Measurements from ENCODE around the gene DEDD2. TPM values are rescaled to one million over a fixed set of nuclear protein-coding genes. Genes with fewer than 3 reads are reported as not detected.

The DEDD2 gene
- total RNA-seq, 1 donor from 2014 or later: 11.6 TPM

GRCh38 chr19:42248270-42249148 lies 31.0 kb upstream of the DEDD2 start:
- no peak for ATAC-seq

DNA sequence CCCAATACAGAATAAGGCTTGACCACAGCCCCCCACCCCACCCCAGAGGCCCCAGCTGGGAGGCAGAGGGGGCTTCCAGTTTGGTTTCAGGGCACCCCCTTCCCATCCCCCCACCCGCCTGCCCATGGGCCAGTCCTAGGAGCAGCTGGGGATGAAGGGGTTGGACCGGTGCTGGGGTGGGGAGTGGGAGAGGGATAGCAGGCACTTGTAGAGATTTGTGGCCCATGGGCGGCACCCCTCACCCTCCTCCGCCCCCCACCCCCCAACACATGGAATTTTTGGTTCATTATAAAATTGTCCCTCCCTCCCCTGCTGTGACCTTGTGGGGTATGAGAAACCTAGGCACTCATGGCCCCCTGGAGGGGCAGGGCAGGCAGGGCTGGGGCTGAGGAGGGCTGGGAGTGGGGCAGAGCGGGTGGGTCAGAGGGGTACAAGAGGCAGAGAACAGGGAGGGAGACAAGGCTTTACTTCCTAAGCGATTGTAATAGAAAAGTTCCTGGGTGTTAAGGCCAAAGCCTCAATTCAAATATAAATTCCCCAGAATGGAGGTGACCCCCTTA lies 30.2 kb upstream of the DEDD2 start:
- ATAC-seq: no peak

GRCh38 chr19:42246922-42247639 lies 29.6 kb upstream of the DEDD2 start:
- ATAC-seq: no peak

DNA sequence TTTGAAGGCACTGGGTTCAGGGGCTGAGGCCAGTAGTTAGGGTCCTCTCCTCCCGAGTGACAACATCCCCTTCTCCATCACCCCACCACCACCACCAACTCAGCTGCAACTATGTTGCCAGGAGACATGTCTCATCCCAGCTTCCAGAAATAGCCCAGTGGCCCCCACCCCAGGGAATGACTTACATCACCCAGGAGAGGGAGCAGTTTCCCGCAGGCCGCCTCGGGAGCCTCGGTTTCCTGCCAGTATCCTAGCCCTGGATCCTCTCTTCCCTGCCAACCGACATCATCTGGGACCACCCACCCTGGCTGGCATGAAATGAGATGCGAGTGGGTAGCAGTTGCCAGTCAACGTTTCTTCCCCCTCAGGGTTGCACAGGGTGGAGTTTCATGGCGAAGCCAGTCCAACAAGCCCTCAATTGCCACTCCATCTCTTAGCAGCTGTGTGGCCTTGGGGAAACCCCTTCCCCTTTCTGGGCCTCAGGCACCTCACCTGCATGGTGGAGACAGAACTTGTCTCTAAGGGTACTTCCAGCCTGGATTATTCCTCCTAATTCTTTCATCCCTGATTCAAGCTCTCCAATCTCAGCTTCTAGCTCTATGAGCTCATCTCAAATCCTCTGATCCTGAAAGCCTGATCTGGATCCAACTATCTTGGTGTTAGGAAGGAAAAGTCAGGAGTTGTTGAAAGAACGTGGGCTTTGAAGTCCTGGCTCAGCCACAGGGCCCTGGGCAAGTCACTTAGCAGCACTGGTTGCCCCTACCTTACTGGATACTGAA lies 28.9 kb upstream of the DEDD2 start:
- no peak for ATAC-seq

DNA sequence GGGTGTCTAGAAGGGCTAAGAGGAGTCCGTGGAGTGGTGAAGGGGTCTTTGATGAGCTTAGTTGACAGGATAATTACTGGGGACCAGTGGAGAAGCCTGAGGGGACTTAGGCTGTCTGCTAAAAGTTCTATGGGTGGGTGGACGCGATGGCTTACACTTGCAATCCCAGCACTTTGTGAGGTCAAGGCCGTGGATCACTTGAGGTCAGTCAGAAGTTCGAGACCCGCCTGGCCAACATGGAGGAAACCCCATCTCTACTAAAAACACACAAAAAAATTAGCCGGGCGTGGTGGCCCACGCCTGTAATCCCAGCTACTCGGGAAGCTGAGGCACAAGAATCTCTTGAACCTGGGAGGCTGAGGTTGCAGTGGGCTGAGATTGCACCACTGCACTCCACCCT lies 27.8 kb upstream of the DEDD2 start:
- no peak for ATAC-seq

- peak; percentile 33 for ATAC-seq
Observed at GRCh38 chr19:42244347-42245220, 27.1 kb upstream of the DEDD2 start.

- peak; percentile 87 for ATAC-seq
Observed at GRCh38 chr19:42242512-42243409, 25.3 kb upstream of the DEDD2 start, which contains the start of gene GSK3A. GSK3A (minus strand) TSS chr19:42242602; CDS start chr19:42242465, 137 bp downstream.

GRCh38 chr19:42242069-42242511 lies 24.6 kb upstream of the DEDD2 start:
- no peak for ATAC-seq

GRCh38 chr19:42241279-42241678 lies 23.8 kb upstream of the DEDD2 start:
- ATAC-seq: no peak

GRCh38 chr19:42239544-42240220 lies 22.2 kb upstream of the DEDD2 start:
- ATAC-seq: no peak

- no peak for ATAC-seq
Observed at GRCh38 chr19:42235181-42235580, 17.7 kb upstream of the DEDD2 start.

DNA sequence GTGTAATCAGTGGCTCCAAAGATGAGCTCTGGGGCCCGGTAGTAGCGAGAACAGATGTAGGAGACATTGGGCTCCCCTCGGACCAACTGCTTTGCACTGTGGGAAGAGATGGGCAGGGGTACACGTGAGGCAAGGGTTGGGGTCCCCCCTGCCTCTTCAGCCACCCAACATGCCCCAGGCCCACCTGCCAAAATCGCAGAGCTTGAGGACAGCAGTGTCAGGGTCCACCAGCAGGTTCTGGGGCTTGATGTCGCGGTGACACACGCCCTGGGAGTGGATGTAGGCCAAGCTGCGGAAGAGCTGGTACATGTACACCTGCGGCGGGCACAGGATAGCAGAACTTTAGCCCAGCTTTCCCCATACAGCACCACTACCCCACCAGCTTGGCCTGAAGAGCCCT lies 16.9 kb upstream of the DEDD2 start:
- no peak for ATAC-seq

- no peak for ATAC-seq
Observed at GRCh38 chr19:42233678-42234292, 16.3 kb upstream of the DEDD2 start.

GRCh38 chr19:42233106-42233505 lies 15.6 kb upstream of the DEDD2 start:
- ATAC-seq: no peak

GRCh38 chr19:42232435-42232834 lies 15.0 kb upstream of the DEDD2 start:
- ATAC-seq: no peak

GRCh38 chr19:42230571-42230970 lies 13.1 kb upstream of the DEDD2 start:
- no peak for ATAC-seq

- no peak for ATAC-seq
Observed at GRCh38 chr19:42229855-42230351, 12.4 kb upstream of the DEDD2 start.

- no peak for ATAC-seq
Observed at GRCh38 chr19:42229301-42229854, 11.9 kb upstream of the DEDD2 start.

GRCh38 chr19:42228641-42229040 lies 11.2 kb upstream of the DEDD2 start:
- ATAC-seq: no peak
